Measurements from ENCODE around the gene ARMH1.

ARMH1 gene

DNA sequence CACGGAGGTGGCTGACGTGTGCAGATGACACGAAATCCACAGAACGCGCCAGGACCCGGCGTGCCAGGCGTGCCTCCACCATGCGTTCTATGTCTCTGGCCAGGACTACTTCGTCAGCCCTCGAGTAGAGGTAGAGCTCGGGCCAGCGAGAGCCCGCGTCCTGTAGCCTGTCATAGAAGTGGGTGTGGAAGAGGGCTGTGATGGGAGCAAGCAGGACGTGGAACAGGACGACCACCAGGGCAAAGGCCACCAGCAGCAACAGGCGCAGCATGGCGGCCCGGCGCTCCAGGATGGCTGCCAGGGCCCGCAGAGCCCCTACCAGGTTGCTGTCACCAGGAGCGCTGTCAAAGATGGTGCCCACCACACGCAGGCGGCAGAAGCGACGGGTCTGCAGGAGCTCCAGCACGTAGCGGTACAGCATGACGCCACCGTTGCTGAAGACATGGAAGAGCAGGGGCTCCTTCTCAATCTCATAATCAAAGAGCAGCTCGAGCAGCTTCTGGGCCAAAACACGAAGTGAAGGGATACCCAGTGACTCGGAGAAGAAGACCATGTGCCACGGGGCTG, 19.8 kb upstream of the ARMH1 start:
- Histone ChIP-seq H3K4me1 (ENCODE audit: insufficient read depth, low read length, poor library complexity, severe bottlenecking) (no peaks in the 10 kb centered on the region), H3K27me3 (ENCODE audit: insufficient read depth, low read length, poor library complexity, severe bottlenecking) (no peaks in the 10 kb centered on the region), H4K20me1 (ENCODE audit: insufficient read depth, low read length, poor library complexity, severe bottlenecking) (no peaks in the 10 kb centered on the region), H3K9me3 (ENCODE audit: insufficient read depth, low read depth, low read length) (no peaks in the 10 kb centered on the region), H3K36me3 (ENCODE audit: insufficient read depth, low read length) (peaks cover 28% of the 10 kb centered on the region; the same call in 1 of the 2 replicates), H3K4me3 (ENCODE audit: low read length, poor library complexity, severe bottlenecking) (no peak overlapping the region), H3K9ac (ENCODE audit: low read depth, low read length, poor library complexity, severe bottlenecking) (no peak overlapping the region), H2AFZ (ENCODE audit: low read length) (no peak overlapping the region), H3K9me2 (replicated peaks; ENCODE audit: low read depth, low read length) (no peaks in the 10 kb centered on the region), H3K79me2 (ENCODE audit: insufficient read depth, low read length) (no peaks in the 10 kb centered on the region), H3K4me2 (ENCODE audit: low read depth, low read length, poor library complexity, severe bottlenecking) (no peak overlapping the region), H3F3A (ENCODE audit: low read depth) (0 out of 2 replicates have a peak, but pooled peaks cover 5% of the 10 kb centered on the region)
- TF ChIP-seq EZH2phosphoT487 (IDR thresholded peaks at IDR 0.05; ENCODE audit: borderline replicate concordance): no peak
- TF ChIP-seq, protein P1, sequence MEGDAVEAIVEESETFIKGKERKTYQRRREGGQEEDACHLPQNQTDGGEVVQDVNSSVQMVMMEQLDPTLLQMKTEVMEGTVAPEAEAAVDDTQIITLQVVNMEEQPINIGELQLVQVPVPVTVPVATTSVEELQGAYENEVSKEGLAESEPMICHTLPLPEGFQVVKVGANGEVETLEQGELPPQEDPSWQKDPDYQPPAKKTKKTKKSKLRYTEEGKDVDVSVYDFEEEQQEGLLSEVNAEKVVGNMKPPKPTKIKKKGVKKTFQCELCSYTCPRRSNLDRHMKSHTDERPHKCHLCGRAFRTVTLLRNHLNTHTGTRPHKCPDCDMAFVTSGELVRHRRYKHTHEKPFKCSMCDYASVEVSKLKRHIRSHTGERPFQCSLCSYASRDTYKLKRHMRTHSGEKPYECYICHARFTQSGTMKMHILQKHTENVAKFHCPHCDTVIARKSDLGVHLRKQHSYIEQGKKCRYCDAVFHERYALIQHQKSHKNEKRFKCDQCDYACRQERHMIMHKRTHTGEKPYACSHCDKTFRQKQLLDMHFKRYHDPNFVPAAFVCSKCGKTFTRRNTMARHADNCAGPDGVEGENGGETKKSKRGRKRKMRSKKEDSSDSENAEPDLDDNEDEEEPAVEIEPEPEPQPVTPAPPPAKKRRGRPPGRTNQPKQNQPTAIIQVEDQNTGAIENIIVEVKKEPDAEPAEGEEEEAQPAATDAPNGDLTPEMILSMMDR (conservative IDR thresholded peaks at IDR 0.05; ENCODE audit: low read length): no peak

DNA sequence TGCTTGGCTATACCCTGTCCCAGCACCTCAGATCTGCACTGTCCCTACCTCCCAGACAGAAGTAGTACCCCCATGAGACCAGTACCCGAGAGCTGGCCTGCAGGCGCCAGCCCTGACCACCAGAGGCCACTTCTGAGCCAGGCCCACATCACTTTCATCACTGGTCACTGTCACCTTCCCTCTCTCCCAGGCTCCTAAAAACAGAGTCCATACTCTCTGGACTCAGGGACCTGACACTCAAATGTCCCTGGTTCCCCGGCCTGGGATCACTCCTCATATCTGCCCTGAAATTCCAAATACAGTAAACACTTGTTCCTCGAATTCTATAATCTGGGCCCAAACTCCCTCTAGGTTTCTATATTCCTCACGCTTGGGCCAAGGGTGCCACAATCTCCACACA, 18.9 kb upstream of the ARMH1 start:
- Histone ChIP-seq H4K20me1 (ENCODE audit: insufficient read depth, low read length, poor library complexity, severe bottlenecking) (no peaks in the 10 kb centered on the region), H2AFZ (ENCODE audit: low read length) (no peak overlapping the region), H3K79me2 (ENCODE audit: insufficient read depth, low read length) (no peaks in the 10 kb centered on the region), H3K4me2 (ENCODE audit: low read depth, low read length, poor library complexity, severe bottlenecking) (no peak overlapping the region), H3K9ac (ENCODE audit: low read depth, low read length, poor library complexity, severe bottlenecking) (no peak overlapping the region), H3K4me3 (ENCODE audit: low read length, poor library complexity, severe bottlenecking) (no peak overlapping the region), H3F3A (ENCODE audit: low read depth) (0 out of 2 replicates have a peak, but pooled peaks cover 5% of the 10 kb centered on the region), H3K9me3 (ENCODE audit: insufficient read depth, low read depth, low read length) (no peaks in the 10 kb centered on the region), H3K27me3 (ENCODE audit: insufficient read depth, low read length, poor library complexity, severe bottlenecking) (no peaks in the 10 kb centered on the region), H3K36me3 (ENCODE audit: insufficient read depth, low read length) (peaks cover 19% of the 10 kb centered on the region; the same call in 1 of the 2 replicates), H3K9me2 (replicated peaks; ENCODE audit: low read depth, low read length) (no peaks in the 10 kb centered on the region), H3K4me1 (ENCODE audit: insufficient read depth, low read length, poor library complexity, severe bottlenecking) (no peaks in the 10 kb centered on the region)
- TF ChIP-seq, protein P1 (conservative IDR thresholded peaks at IDR 0.05; ENCODE audit: low read length): peak; percentile 90
- TF ChIP-seq EZH2phosphoT487 (IDR thresholded peaks at IDR 0.05; ENCODE audit: borderline replicate concordance): no peak

DNA sequence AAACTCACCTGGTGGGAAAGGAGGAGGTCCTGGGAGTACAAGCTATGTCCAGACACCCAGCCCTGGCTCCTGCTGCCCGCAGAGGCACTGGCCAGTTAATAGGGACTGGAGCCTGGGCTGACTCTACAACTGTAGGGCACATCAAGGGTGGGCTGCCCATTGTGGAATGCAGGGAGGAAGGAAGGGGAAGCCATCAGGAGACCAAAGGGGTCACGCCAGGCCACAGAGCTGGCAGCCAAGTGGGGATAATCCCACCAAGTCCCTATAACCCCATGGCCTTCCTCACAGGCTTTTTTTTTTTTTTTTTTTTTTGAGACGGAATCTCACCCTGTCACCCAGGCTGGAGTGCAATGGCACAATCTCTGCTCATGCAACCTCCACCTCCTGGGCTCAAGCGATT, 14.9 kb upstream of the ARMH1 start:
- H3K9ac ChIP-seq (ENCODE audit: low read depth, low read length, poor library complexity, severe bottlenecking): no peak overlapping the region
- no peak overlapping the region for H2AFZ ChIP-seq (ENCODE audit: low read length)
- H3F3A ChIP-seq (ENCODE audit: low read depth): no peaks in the 10 kb centered on the region
- H3K4me3 ChIP-seq (ENCODE audit: low read length, poor library complexity, severe bottlenecking): no peak overlapping the region
- no peaks in the 10 kb centered on the region for H3K27me3 ChIP-seq (ENCODE audit: insufficient read depth, low read length, poor library complexity, severe bottlenecking)
- H3K79me2 ChIP-seq (ENCODE audit: insufficient read depth, low read length): no peaks in the 10 kb centered on the region
- TF ChIP-seq EZH2phosphoT487 (IDR thresholded peaks at IDR 0.05; ENCODE audit: borderline replicate concordance): no peak
- TF ChIP-seq, protein P1 (conservative IDR thresholded peaks at IDR 0.05; ENCODE audit: low read length): no peak
- H3K36me3 ChIP-seq (ENCODE audit: insufficient read depth, low read length): no peaks in the 10 kb centered on the region; the same call in 1 of the 2 replicates
- no peaks in the 10 kb centered on the region for H4K20me1 ChIP-seq (ENCODE audit: insufficient read depth, low read length, poor library complexity, severe bottlenecking)
- no peak overlapping the region for H3K4me2 ChIP-seq (ENCODE audit: low read depth, low read length, poor library complexity, severe bottlenecking)
- no peaks in the 10 kb centered on the region for H3K9me2 ChIP-seq (replicated peaks; ENCODE audit: low read depth, low read length)
- no peaks in the 10 kb centered on the region for H3K9me3 ChIP-seq (ENCODE audit: insufficient read depth, low read depth, low read length)
- peaks cover 4% of the 10 kb centered on the region for H3K4me1 ChIP-seq (ENCODE audit: insufficient read depth, low read length, poor library complexity, severe bottlenecking)
